Adrenal gland (tissue), 5 donors: ENCODE data around the gene MLC1.

Experiments used
- CTCF ChIP-seq, 6 experiments: fragments of 450-650 bp in 4 of 6; fragments of 200-600 bp in 2 of 6; sonication (generic) in 1 of 6; IDR thresholded peaks; 1 replicate in 5 of 6; 2 replicates in 1 of 6; pipeline versions ENCODE4 v1.5.1 to v1.8.0; 2016 to 2021; ENCODE audit warnings: antibody characterized with exemption in 6 of 6, mild to moderate bottlenecking in 2 of 6, moderate library complexity in 1 of 6
- POLR2A ChIP-seq, 2 donors: fragments of 450-650 bp; IDR thresholded peaks; one replicate each; pipeline ENCODE4 v1.6.1; 2017; ENCODE audit warnings: antibody characterized with exemption in 2 of 2, mild to moderate bottlenecking in 2 of 2, moderate library complexity in 1 of 2
- donor health status: DM: no; HTN: no; CAD: no.

- TF ChIP-seq CTCF (IDR thresholded peaks at IDR 0.05): no peak
- TF ChIP-seq POLR2A (IDR thresholded peaks at IDR 0.05): no peak
These were observed 18.0 kb downstream of the MLC1 start for GRCh38 chr22:50067244-50067643.
